WTC11 (cell line): ENCODE results near the gene SECTM1.

Experiments used
- EMX1 ChIP-seq: fragments of 250-450 bp; sonication (Bioruptor Pico); IDR thresholded peaks from 2 replicates; pipeline ENCODE4 v1.8.0; 2021; ENCODE audit warnings: mild to moderate bottlenecking
- TCF7 ChIP-seq: sonication (generic); formaldehyde crosslinking; IDR thresholded peaks from 2 replicates; pipeline ENCODE4 v1.8.0; 2022; ENCODE audit warnings: mild to moderate bottlenecking, low read depth, missing genetic modification reagents, moderate library complexity
- TF ChIP-seq, protein P1 (sequence below): sonication (generic); formaldehyde crosslinking; IDR thresholded peaks from 2 replicates; pipeline ENCODE4 v1.8.1; 2023; ENCODE audit warnings: mild to moderate bottlenecking, missing genetic modification reagents

DNA sequence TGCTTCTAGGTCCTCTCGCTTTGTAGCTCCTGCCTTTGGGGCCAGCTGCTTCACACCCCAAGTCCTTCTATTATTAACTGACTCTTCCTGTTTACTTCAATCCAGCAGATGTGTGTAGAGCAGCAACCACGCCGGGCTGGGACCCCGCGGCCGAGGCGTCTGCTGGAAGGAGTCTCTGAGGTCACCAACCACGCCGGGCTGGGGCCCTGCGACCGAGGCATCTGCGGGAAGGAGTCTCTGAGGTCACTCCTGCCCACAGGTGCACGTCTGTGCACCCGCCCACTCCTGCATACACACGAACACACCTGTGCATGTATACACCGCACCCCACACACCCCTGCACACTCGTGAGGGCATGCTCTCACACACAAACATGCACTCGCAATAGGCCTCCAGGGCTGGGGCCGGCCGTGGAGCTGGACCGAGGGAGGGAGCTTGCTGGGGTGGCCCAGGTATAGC is 17.7 kb upstream of the SECTM1 start:
- TF ChIP-seq EMX1 (CRISPR knock-in tag): no peak
- no peak for TF ChIP-seq TCF7
- TF ChIP-seq, protein P1, sequence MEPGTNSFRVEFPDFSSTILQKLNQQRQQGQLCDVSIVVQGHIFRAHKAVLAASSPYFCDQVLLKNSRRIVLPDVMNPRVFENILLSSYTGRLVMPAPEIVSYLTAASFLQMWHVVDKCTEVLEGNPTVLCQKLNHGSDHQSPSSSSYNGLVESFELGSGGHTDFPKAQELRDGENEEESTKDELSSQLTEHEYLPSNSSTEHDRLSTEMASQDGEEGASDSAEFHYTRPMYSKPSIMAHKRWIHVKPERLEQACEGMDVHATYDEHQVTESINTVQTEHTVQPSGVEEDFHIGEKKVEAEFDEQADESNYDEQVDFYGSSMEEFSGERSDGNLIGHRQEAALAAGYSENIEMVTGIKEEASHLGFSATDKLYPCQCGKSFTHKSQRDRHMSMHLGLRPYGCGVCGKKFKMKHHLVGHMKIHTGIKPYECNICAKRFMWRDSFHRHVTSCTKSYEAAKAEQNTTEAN (CRISPR knock-in tag): no peak
